ENCODE results near the gene PEX14.

PEX14 gene

GRCh38 chr1:10475510-10475909 is 760 bp downstream of the PEX14 start:
- TF ChIP-seq CREB5 (CRISPR knock-in tag; IDR thresholded peaks at IDR 0.05; ENCODE audit: low read depth), result no peak
- no peak for TF ChIP-seq ESRRG (CRISPR knock-in tag; IDR thresholded peaks at IDR 0.05)
- no peak for TF ChIP-seq CSRNP3 (CRISPR knock-in tag; IDR thresholded peaks at IDR 0.05)
- TF ChIP-seq ZNF70 (CRISPR knock-in tag; IDR thresholded peaks at IDR 0.05), result no peak
- no peak for TF ChIP-seq BACH2 (CRISPR knock-in tag; IDR thresholded peaks at IDR 0.05; ENCODE audit: borderline replicate concordance)
- TF ChIP-seq TSHZ2 (CRISPR knock-in tag; IDR thresholded peaks at IDR 0.05), result no peak
- no peak for TF ChIP-seq ZFP3 (CRISPR knock-in tag; IDR thresholded peaks at IDR 0.05)
- no peak for TF ChIP-seq POU6F1 (CRISPR knock-in tag; IDR thresholded peaks at IDR 0.05; ENCODE audit: borderline replicate concordance, low read depth)
- no peak for TF ChIP-seq RARB (CRISPR knock-in tag; IDR thresholded peaks at IDR 0.05)

GRCh38 chr1:10479296-10479695 is 4.5 kb downstream of the PEX14 start:
- no peak for ATAC-seq
- TF ChIP-seq ZNF8 (CRISPR knock-in tag; IDR thresholded peaks at IDR 0.05) (no peak), ARNTL (CRISPR knock-in tag; IDR thresholded peaks at IDR 0.05; ENCODE audit: borderline replicate concordance, low read depth) (no peak), SNAI2 (CRISPR knock-in tag; IDR thresholded peaks at IDR 0.05) (no peak), OSR1 (CRISPR knock-in tag; IDR thresholded peaks at IDR 0.05) (no peak), ZFP3 (CRISPR knock-in tag; IDR thresholded peaks at IDR 0.05) (no peak), POU6F1 (CRISPR knock-in tag; IDR thresholded peaks at IDR 0.05; ENCODE audit: borderline replicate concordance, low read depth) (no peak), ZNF565 (CRISPR knock-in tag; conservative IDR thresholded peaks at IDR 0.05; ENCODE audit: low read depth) (no peak), ZC3H10 (CRISPR knock-in tag; IDR thresholded peaks at IDR 0.05) (no peak), CREB5 (CRISPR knock-in tag; IDR thresholded peaks at IDR 0.05; ENCODE audit: low read depth) (no peak), PATZ1 (CRISPR knock-in tag; IDR thresholded peaks at IDR 0.05; ENCODE audit: borderline replicate concordance) (no peak), TCF4 (CRISPR knock-in tag; IDR thresholded peaks at IDR 0.05; ENCODE audit: borderline replicate concordance) (no peak)

More at GRCh38 chr1:10475510-10475909, 760 bp downstream of the PEX14 start:
- no peak for ATAC-seq

GRCh38 chr1:10480614-10481013 is 5.9 kb downstream of the PEX14 start:
- no peak for ATAC-seq
- no peak for TF ChIP-seq ZNF565 (CRISPR knock-in tag; conservative IDR thresholded peaks at IDR 0.05; ENCODE audit: low read depth)
- TF ChIP-seq SNAI2 (CRISPR knock-in tag; IDR thresholded peaks at IDR 0.05), result no peak
- TF ChIP-seq PPARA (CRISPR knock-in tag; IDR thresholded peaks at IDR 0.05; ENCODE audit: borderline replicate concordance), result no peak
- TF ChIP-seq CREB5 (CRISPR knock-in tag; IDR thresholded peaks at IDR 0.05; ENCODE audit: low read depth), result no peak
- TF ChIP-seq ZNF70 (CRISPR knock-in tag; IDR thresholded peaks at IDR 0.05), result no peak
- TF ChIP-seq ISL1 (CRISPR knock-in tag; IDR thresholded peaks at IDR 0.05), result no peak
- TF ChIP-seq POU6F1 (CRISPR knock-in tag; IDR thresholded peaks at IDR 0.05; ENCODE audit: borderline replicate concordance, low read depth), result no peak
- no peak for TF ChIP-seq TOX (CRISPR knock-in tag; IDR thresholded peaks at IDR 0.05; ENCODE audit: borderline replicate concordance)

Data from SK-N-SH treated with all-trans-retinoic acid at 6 μM for 48 hours (cell line).